Lung microvascular endothelial cell (primary cell): ENCODE measurements around the gene HDGFL2. TPM values are rescaled to one million over a fixed set of nuclear protein-coding genes. Genes with fewer than 3 reads are reported as not detected.
"Not testable (repeated sequence)": the region's sequence is repeated elsewhere in the genome, so short reads cannot be mapped to it uniquely, and the experiment has no call there.

Experiments
- DNase-seq, 2 donors: peaks; one replicate each; pipeline versions ENCODE4 v3.0.0 to v3.0.0-alpha.2; 2010; ENCODE audit warnings: low read depth in 2 of 2
- total RNA-seq: library from RNA; depleted of rRNA; stranded (reverse); fragments of >200 nt; gene quantifications from 2 replicates; pipeline ENCODE4 v1.2.1, GENCODE V29; 2014

The HDGFL2 gene
- total RNA-seq, 1 donor from 2014 or later, result 38.5 TPM

- no peak for DNase-seq
Observed at GRCh38 chr19:4531562-4532165, 59.6 kb downstream of the HDGFL2 start.

GRCh38 chr19:4533334-4533733, 61.2 kb downstream of the HDGFL2 start:
- DNase-seq, result no peak

GRCh38 chr19:4533835-4534424, 61.8 kb downstream of the HDGFL2 start:
- no peak for DNase-seq

- DNase-seq, result peak; percentile 45 to 89
Observed at GRCh38 chr19:4534836-4535658, 63.0 kb downstream of the HDGFL2 start, which contains the start of gene PLIN5. Gene PLIN5 (minus strand): TSS chr19:4535224. CDS start chr19:4534074, 1,150 bp downstream.

GRCh38 chr19:4536798-4537197, 64.7 kb downstream of the HDGFL2 start:
- DNase-seq, result no peak

GRCh38 chr19:4537953-4538600, 66.0 kb downstream of the HDGFL2 start:
- no peak for DNase-seq

- no peak for DNase-seq
Observed at GRCh38 chr19:4538601-4538954, 66.5 kb downstream of the HDGFL2 start.

GRCh38 chr19:4539169-4539692, 67.1 kb downstream of the HDGFL2 start:
- DNase-seq, result no peak

GRCh38 chr19:4539693-4540581, 67.8 kb downstream of the HDGFL2 start, which contains the start of gene LRG1:
Gene LRG1 (minus strand): TSS chr19:4540036. CDS start chr19:4540013, 23 bp downstream.
- peak in 1 of 2 donors; percentile 77 for DNase-seq

GRCh38 chr19:4541114-4541805, 69.2 kb downstream of the HDGFL2 start:
- DNase-seq, result no peak

GRCh38 chr19:4541806-4542145, 69.7 kb downstream of the HDGFL2 start:
- DNase-seq, result not testable (repeated sequence)

GRCh38 chr19:4542896-4543841, 71.1 kb downstream of the HDGFL2 start:
- no peak for DNase-seq

GRCh38 chr19:4543842-4544647, 71.9 kb downstream of the HDGFL2 start:
- no peak for DNase-seq

GRCh38 chr19:4547303-4548237, 75.5 kb downstream of the HDGFL2 start:
- peak in 1 of 2 donors; percentile 69 for DNase-seq

- DNase-seq, result no peak
Observed at GRCh38 chr19:4548238-4548584, 76.1 kb downstream of the HDGFL2 start.

GRCh38 chr19:4550018-4550417, 77.9 kb downstream of the HDGFL2 start:
- DNase-seq, result no peak

GRCh38 chr19:4550479-4551050, 78.5 kb downstream of the HDGFL2 start:
- DNase-seq, result no peak
